Measurements from ENCODE around the gene HNRNPUL1.
A peak's percentile ranks its signal among the peaks of the same experiment; 100 is the strongest.

The HNRNPUL1 gene

GRCh38 chr19:41299046-41299754, 35.0 kb downstream of the HNRNPUL1 start:
- no peak for DNase-seq (ENCODE audit: low read depth, low spot score)
- peak; percentile 21; the same call in 1 of the 2 replicates for TF ChIP-seq POLR2AphosphoS5 (IDR thresholded peaks at IDR 0.05; ENCODE audit: borderline replicate concordance, low read depth, low read length)
- no peak for TF ChIP-seq FOXP2 (optimal IDR thresholded peaks at IDR 0.05; ENCODE audit: control extremely low read depth, extremely low read length, insufficient read depth)
- no peak overlapping the region for H3K9ac ChIP-seq (ENCODE audit: insufficient read length)
- H3K27ac ChIP-seq: no peak overlapping the region
- H3K9me3 ChIP-seq (ENCODE audit: low read depth, low read length): no peaks in the 10 kb centered on the region
- H3K36me3 ChIP-seq (ENCODE audit: insufficient read depth, low read length): peaks cover 100% of the 10 kb centered on the region
- no peak overlapping the region for H3K4me3 ChIP-seq

- Histone ChIP-seq H3K9ac (ENCODE audit: insufficient read length) (no peak overlapping the region), H3K36me3 (ENCODE audit: insufficient read depth, low read length) (peaks cover 100% of the 10 kb centered on the region)
- no peak for DNase-seq (ENCODE audit: low read depth, low spot score)
Observed at GRCh38 chr19:41299755-41300089, 35.5 kb downstream of the HNRNPUL1 start.

GRCh38 chr19:41300555-41300954, 36.4 kb downstream of the HNRNPUL1 start:
- H3K27ac ChIP-seq: peak overlapping the region; percentile 21; the same call in 1 of the 2 replicates
- H3K9me3 ChIP-seq (ENCODE audit: low read depth, low read length): no peaks in the 10 kb centered on the region
- no peak overlapping the region for H3K9ac ChIP-seq (ENCODE audit: insufficient read length)
- peaks cover 100% of the 10 kb centered on the region for H3K36me3 ChIP-seq (ENCODE audit: insufficient read depth, low read length)
- TF ChIP-seq POLR2AphosphoS5 (IDR thresholded peaks at IDR 0.05; ENCODE audit: borderline replicate concordance, low read depth, low read length): no peak
- no peak for TF ChIP-seq EZH2 (IDR thresholded peaks at IDR 0.05)
- no peak for TF ChIP-seq FOXP2 (optimal IDR thresholded peaks at IDR 0.05; ENCODE audit: control extremely low read depth, extremely low read length, insufficient read depth)
- no peak for DNase-seq (ENCODE audit: low read depth, low spot score)
- H3K4me3 ChIP-seq: no peak overlapping the region

More at GRCh38 chr19:41299755-41300089, 35.5 kb downstream of the HNRNPUL1 start:
- no peaks in the 10 kb centered on the region for H3K9me3 ChIP-seq (ENCODE audit: low read depth, low read length)
- TF ChIP-seq POLR2AphosphoS5 (IDR thresholded peaks at IDR 0.05; ENCODE audit: borderline replicate concordance, low read depth, low read length): no peak
- TF ChIP-seq FOXP2 (optimal IDR thresholded peaks at IDR 0.05; ENCODE audit: control extremely low read depth, extremely low read length, insufficient read depth): no peak
- TF ChIP-seq EZH2 (IDR thresholded peaks at IDR 0.05): no peak
- no peak overlapping the region for H3K27ac ChIP-seq
- no peak overlapping the region for H3K4me3 ChIP-seq

DNA sequence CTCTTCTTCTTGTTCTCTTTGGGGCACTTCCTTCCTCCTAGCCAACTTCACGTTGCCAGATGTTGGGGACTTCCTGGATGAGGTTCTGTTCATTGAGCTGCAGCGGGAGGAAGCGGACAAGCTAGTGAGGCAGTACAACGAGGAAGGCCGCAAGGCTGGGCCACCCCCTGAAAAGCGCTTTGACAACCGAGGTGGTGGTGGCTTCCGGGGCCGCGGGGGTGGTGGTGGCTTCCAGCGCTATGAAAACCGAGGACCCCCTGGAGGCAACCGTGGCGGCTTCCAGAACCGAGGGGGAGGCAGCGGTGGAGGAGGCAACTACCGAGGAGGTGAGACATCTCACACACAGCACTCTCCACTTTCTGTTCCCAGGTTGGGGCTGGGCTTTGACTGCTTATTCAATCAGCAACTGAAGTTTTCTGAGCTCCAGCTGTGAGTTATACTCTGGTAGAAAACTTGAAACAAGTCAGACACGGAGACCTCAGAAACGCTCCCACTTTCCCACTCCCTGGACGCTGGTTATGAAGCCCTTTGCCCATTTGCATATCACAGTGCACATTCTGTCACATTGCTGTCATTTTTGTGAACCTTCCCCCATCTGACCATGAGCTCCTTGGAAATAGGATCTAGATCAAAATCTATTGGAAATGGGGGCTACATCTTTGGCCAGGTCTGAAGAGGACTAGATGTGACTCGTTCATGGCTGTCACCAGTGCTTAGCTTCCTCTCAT, 38.6 kb downstream of the HNRNPUL1 start:
- no peak overlapping the region for H3K27ac ChIP-seq
- DNase-seq (ENCODE audit: low read depth, low spot score): no peak

DNA sequence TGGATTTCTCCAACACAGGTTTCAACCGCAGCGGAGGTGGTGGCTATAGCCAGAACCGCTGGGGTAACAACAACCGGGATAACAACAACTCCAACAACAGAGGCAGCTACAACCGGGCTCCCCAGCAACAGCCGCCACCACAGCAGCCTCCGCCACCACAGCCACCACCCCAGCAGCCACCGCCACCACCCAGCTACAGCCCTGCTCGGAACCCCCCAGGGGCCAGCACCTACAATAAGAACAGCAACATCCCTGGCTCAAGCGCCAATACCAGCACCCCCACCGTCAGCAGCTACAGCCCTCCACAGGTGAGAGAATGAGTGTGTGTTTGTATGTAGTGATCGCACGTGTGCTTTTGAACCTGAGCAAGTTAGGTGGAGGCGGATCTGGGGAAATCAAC, 39.8 kb downstream of the HNRNPUL1 start:
- no peak for TF ChIP-seq EZH2 (IDR thresholded peaks at IDR 0.05)
- no peak for TF ChIP-seq POLR2AphosphoS5 (IDR thresholded peaks at IDR 0.05; ENCODE audit: borderline replicate concordance, low read depth, low read length)
- TF ChIP-seq FOXP2 (optimal IDR thresholded peaks at IDR 0.05; ENCODE audit: control extremely low read depth, extremely low read length, insufficient read depth): no peak
- Histone ChIP-seq H3K9me3 (ENCODE audit: low read depth, low read length) (no peaks in the 10 kb centered on the region), H3K36me3 (ENCODE audit: insufficient read depth, low read length) (peaks cover 88% of the 10 kb centered on the region), H3K4me3 (no peak overlapping the region), H3K27ac (no peak overlapping the region), H3K9ac (ENCODE audit: insufficient read length) (no peak overlapping the region)
- no peak for DNase-seq (ENCODE audit: low read depth, low spot score)

More for the DNA sequence above, 38.6 kb downstream of the HNRNPUL1 start:
- no peak overlapping the region for H3K4me3 ChIP-seq
- H3K36me3 ChIP-seq (ENCODE audit: insufficient read depth, low read length): peaks cover 99% of the 10 kb centered on the region
- TF ChIP-seq EZH2 (IDR thresholded peaks at IDR 0.05) (no peak), FOXP2 (optimal IDR thresholded peaks at IDR 0.05; ENCODE audit: control extremely low read depth, extremely low read length, insufficient read depth) (no peak), POLR2AphosphoS5 (IDR thresholded peaks at IDR 0.05; ENCODE audit: borderline replicate concordance, low read depth, low read length) (no peak)
- no peak overlapping the region for H3K9ac ChIP-seq (ENCODE audit: insufficient read length)
- H3K9me3 ChIP-seq (ENCODE audit: low read depth, low read length): no peaks in the 10 kb centered on the region

DNA sequence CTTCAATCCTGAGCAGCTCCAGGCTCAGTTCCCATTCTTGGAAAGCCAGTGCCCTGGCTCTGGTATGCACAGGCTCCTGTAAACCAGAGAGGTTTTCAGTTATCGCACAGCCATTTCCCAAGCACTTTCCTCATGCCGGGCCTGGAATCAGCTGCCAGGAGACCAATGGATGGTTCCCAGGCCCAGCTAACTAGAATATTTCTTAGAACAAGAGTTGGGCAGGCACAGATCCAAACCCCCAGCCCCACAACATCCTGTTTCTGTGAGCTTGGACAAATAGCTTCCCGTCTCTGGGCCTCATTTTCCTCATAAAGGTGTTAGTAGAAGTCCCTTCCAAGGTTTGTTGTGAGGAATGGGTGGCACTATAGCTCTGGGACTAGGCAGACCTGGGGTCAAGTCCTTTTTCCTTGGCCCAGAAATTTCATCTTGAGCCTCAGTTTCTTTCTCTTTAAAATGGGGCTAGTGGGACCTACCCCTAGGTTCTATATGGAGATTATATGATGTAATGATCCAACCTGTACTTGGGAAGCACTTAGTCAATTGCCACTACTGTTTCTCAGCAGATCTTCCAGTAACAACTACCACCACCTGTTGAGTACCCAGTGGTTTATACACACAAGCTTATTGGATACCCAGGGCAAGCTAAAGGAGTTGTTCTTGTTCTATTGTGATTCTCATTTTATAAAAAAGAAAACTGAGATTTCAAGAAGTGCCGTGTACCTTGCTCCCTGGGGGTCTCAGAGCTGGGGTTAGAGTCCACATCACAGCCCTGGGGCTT, 40.7 kb downstream of the HNRNPUL1 start:
- DNase-seq (ENCODE audit: low read depth, low spot score): no peak
- Histone ChIP-seq H3K27ac (no peak overlapping the region), H3K9ac (ENCODE audit: insufficient read length) (no peak overlapping the region), H3K4me3 (no peak overlapping the region), H3K36me3 (ENCODE audit: insufficient read depth, low read length) (peaks cover 79% of the 10 kb centered on the region), H3K9me3 (ENCODE audit: low read depth, low read length) (no peaks in the 10 kb centered on the region)
- TF ChIP-seq FOXP2 (optimal IDR thresholded peaks at IDR 0.05; ENCODE audit: control extremely low read depth, extremely low read length, insufficient read depth): no peak
- TF ChIP-seq EZH2 (IDR thresholded peaks at IDR 0.05): no peak
- TF ChIP-seq POLR2AphosphoS5 (IDR thresholded peaks at IDR 0.05; ENCODE audit: borderline replicate concordance, low read depth, low read length): no peak

DNA sequence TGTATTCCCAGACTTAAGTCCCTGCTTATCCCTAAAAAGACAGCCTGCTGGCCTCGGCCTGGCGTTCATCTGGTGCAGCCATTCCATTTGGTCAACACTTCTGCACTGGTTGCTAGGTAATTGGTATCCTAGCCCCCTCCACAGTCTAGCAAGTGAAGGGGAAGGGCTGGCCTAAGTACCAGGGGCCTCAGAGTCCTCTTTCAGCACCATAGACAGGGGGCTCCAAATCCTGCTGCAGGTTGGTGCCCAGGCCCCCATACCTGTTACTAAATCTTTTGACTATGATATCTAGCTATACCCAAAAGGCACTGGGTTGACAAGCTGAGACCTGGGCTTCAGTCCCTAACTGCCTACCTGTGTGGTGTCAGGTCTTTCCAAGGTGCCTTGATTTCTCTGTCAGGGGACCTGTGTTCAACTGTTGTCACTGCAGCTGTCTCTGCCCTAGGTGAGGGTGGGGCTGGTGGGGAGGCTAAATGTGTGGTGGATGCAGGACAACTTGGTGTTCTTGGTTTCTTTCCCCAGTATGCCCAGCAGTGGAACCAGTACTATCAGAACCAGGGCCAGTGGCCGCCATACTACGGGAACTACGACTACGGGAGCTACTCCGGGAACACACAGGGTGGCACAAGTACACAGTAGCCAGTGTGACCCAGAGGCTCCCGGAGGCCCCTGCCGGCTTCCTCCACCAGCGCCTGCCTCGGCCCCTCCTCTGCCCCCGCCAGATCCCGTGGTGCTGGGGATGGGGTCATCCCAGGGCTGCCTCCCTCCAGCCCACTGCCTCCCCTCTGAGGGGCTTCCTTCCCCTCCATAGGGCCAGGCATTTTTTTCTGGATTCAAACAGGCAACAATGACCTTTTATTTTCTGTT, 42.0 kb downstream of the HNRNPUL1 start:
- H3K9ac ChIP-seq (ENCODE audit: insufficient read length): no peak overlapping the region
- peaks cover 66% of the 10 kb centered on the region for H3K36me3 ChIP-seq (ENCODE audit: insufficient read depth, low read length)
- no peaks in the 10 kb centered on the region for H3K9me3 ChIP-seq (ENCODE audit: low read depth, low read length)
- no peak for DNase-seq (ENCODE audit: low read depth, low spot score)
- TF ChIP-seq POLR2AphosphoS5 (IDR thresholded peaks at IDR 0.05; ENCODE audit: borderline replicate concordance, low read depth, low read length): no peak
- TF ChIP-seq FOXP2 (optimal IDR thresholded peaks at IDR 0.05; ENCODE audit: control extremely low read depth, extremely low read length, insufficient read depth): no peak
- no peak for TF ChIP-seq EZH2 (IDR thresholded peaks at IDR 0.05)
- no peak overlapping the region for H3K4me3 ChIP-seq
- peak overlapping the region; percentile 87 for H3K27ac ChIP-seq
